ENCODE measurements around the gene MEGF8. TPM values are rescaled to one million over a fixed set of nuclear protein-coding genes. Genes with fewer than 3 reads are reported as not detected.

MEGF8 gene
- total and polyA plus RNA-seq, 12 donors: 10.2 to 44.6 (median 40.2) TPM

DNA sequence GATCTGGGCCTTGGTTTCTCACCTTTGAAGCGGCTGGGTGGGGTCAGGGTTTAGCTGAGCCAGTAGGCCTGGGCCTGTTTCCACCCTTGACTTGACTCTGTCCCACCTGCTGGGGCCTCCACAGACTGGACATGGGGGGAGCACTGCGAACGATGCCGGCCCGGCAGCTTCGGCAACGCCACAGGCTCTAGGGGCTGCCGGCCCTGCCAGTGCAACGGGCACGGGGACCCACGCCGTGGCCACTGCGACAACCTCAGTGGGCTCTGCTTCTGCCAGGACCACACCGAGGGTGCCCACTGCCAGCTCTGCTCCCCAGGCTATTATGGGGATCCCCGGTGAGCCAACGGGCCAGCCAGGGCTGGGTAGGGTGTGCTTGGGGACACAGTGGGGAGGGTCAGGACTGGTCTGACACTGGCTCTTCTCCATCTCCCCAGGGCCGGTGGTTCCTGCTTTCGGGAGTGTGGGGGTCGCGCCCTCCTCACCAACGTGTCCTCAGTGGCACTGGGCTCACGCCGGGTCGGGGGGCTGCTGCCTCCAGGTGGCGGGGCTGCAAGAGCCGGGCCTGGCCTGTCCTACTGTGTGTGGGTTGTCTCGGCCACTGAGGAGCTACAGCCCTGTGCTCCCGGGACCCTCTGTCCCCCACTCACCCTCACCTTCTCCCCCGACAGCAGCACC is 28.0 kb downstream of the MEGF8 start:
- intact Hi-C loops (cut with DNase I): no loop called here
- ATAC-seq (no peak), DNase-seq (no peak)
- TF ChIP-seq, protein P1, sequence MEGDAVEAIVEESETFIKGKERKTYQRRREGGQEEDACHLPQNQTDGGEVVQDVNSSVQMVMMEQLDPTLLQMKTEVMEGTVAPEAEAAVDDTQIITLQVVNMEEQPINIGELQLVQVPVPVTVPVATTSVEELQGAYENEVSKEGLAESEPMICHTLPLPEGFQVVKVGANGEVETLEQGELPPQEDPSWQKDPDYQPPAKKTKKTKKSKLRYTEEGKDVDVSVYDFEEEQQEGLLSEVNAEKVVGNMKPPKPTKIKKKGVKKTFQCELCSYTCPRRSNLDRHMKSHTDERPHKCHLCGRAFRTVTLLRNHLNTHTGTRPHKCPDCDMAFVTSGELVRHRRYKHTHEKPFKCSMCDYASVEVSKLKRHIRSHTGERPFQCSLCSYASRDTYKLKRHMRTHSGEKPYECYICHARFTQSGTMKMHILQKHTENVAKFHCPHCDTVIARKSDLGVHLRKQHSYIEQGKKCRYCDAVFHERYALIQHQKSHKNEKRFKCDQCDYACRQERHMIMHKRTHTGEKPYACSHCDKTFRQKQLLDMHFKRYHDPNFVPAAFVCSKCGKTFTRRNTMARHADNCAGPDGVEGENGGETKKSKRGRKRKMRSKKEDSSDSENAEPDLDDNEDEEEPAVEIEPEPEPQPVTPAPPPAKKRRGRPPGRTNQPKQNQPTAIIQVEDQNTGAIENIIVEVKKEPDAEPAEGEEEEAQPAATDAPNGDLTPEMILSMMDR (IDR thresholded peaks at IDR 0.05): no peak
- no peaks in the 10 kb centered on the region for H3K9me3 ChIP-seq
- H3K4me3 ChIP-seq: no peak overlapping the region
- WGBS, 2 donors: 95 to 96% methylated on average over 28 to 29 of the region's 29 CpGs
- H3K27ac ChIP-seq: no peak overlapping the region
- H3K36me3 ChIP-seq: peaks cover 0 to 100% (median 33%) of the 10 kb centered on the region in 9 donors
- no peaks in the 10 kb centered on the region for H3K27me3 ChIP-seq
- no peaks in the 10 kb centered on the region for H3K4me1 ChIP-seq

DNA sequence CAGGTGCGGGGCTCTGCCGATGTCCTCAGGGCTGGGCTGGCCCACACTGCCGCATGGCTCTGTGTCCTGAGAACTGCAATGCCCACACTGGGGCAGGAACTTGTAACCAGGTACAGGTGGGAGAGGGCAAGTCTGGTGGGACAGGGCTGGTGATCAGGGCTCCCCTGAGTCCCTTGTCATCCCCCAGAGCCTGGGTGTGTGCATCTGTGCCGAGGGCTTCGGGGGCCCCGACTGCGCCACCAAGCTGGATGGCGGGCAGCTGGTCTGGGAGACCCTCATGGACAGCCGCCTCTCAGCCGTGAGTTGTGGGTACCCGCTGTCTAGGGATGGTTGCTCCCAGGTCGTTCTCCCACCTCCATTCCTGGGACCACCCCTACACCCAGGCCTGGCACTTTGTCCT is 30.5 kb downstream of the MEGF8 start:
- intact Hi-C loops (cut with DNase I): no loop called here

DNA sequence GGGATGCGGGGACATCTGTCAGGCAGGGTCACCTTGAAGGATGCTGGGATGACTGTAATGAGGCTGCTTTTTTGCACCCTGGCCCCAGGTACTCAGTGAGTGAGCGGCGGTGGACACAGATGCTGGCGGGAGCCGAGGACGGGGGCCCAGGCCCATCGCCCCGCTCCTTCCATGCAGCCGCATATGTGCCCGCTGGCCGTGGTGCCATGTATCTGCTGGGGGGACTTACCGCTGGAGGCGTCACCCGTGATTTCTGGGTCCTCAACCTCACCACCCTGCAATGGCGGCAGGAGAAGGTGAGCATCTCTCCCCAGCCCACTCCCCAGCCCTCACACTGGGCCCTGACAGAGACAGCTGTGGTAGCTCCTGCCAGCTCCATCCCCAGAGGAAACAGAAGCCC is 31.3 kb downstream of the MEGF8 start:
- WGBS, 2 donors: 98 to 99% methylated on average over 15 of the region's 15 CpGs
- Histone ChIP-seq H3K27ac (no peak overlapping the region), H3K4me1 (no peaks in the 10 kb centered on the region), H3K27me3 (no peaks in the 10 kb centered on the region), H3K9me3 (no peaks in the 10 kb centered on the region), H3K4me3 (no peak overlapping the region), H3K36me3 (peaks cover 0 to 99% (median 37%) of the 10 kb centered on the region in 9 donors)
- intact Hi-C loops (cut with DNase I): no loop called here
- no peak for DNase-seq
- TF ChIP-seq, protein P1 (IDR thresholded peaks at IDR 0.05): no peak
- ATAC-seq: no peak

More for the DNA sequence above, 30.5 kb downstream of the MEGF8 start:
- TF ChIP-seq, protein P1 (IDR thresholded peaks at IDR 0.05): no peak
- Histone ChIP-seq H3K27me3 (no peaks in the 10 kb centered on the region), H3K9me3 (no peaks in the 10 kb centered on the region), H3K27ac (no peak overlapping the region), H3K36me3 (peaks cover 0 to 99% (median 37%) of the 10 kb centered on the region in 9 donors), H3K4me1 (no peaks in the 10 kb centered on the region), H3K4me3 (no peak overlapping the region)
- DNase-seq (no peak), ATAC-seq (peak in 1 of 8 donors; percentile 6)
- 95 to 98% methylated on average over 12 of the region's 12 CpGs for WGBS, 2 donors

DNA sequence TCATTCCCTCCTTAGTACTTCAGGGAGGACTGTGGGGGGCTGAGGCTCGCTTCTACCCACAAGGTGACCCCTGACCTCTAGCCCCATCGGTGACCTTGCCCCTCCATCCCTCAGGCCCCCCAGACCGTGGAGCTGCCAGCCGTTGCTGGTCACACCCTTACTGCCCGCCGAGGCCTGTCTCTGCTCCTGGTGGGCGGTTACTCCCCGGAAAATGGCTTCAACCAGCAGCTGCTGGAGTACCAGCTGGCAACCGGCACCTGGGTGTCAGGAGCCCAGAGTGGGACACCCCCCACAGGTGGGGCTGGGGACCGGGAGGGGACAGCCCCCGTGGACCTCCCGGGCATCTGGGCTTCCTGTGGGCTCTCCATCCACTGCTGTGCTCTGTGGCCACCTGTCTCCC is 31.9 kb downstream of the MEGF8 start:
- Histone ChIP-seq H3K4me3 (no peak overlapping the region), H3K27ac (no peak overlapping the region), H3K27me3 (no peaks in the 10 kb centered on the region), H3K9me3 (no peaks in the 10 kb centered on the region), H3K4me1 (no peaks in the 10 kb centered on the region), H3K36me3 (peaks cover 0 to 99% (median 37%) of the 10 kb centered on the region in 9 donors)
- WGBS, 2 donors: 91 to 94% methylated on average over 12 of the region's 12 CpGs
- TF ChIP-seq, protein P1 (IDR thresholded peaks at IDR 0.05): no peak
- DNase-seq (no peak), ATAC-seq (no peak)
- intact Hi-C loops (cut with DNase I): no loop called here
